T-helper 1 cell (primary cell): ENCODE data around the gene RAB2B.

Experiments used
- DNase-seq, 5 donors: peaks; one replicate each; pipeline ENCODE4 v3.0.0-alpha.2; 2012 to 2020
- total RNA-seq, 4 donors: gene quantifications; one replicate each; lab custom pipeline; 2026; lab: John Stamatoyannopoulos, UW

RAB2B gene
- 24.2 to 39.6 (median 36.1) reads per million in 4 donors for total RNA-seq

DNA sequence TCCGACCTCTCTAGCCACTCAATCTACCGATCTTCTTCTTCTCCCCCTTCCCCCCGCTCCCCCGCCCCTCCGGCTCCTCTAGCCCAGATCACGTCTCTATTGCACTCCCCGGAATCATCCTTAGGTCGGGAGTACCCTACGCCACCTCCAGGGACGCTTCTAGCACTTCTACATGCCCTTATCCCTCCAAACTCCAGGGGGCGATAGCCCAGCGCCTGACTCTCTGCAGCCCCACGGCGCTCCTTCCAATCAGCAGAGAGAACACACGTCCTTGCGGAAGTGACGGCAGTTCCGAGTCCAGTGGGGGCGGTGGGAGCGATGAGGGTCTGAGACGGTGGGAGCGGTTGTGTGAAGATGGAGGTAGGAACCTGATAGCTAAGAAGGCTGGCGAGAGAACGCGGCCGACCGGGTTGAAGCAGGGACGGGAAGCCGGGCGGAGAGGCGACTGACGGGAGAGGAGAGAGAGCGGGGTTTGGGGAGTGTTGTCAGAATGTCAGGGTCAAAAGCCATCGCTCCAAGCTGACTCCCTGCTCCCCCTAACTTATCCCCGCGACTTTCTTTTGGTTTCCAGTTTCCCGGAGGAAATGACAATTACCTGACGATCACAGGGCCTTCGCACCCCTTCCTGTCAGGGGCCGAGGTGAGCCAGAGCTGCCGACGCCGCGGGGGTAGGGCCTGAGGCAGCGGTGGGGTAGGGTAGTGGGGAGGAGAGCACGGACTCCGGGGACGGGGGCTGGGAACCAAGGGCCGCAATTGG is at the start of gene RAB2B, which contains the start of gene TOX4:
TSS of gene RAB2B (minus strand) at position 35 of the 757 bp plus-strand sequence. CDS start 87 bp downstream, outside the sequence.
TSS of gene TOX4 (plus strand) at position 271 of the 757 bp plus-strand sequence. CDS start at position 355, 84 bp downstream.
- peak; percentile 89 to 98 (median 94) for DNase-seq

DNA sequence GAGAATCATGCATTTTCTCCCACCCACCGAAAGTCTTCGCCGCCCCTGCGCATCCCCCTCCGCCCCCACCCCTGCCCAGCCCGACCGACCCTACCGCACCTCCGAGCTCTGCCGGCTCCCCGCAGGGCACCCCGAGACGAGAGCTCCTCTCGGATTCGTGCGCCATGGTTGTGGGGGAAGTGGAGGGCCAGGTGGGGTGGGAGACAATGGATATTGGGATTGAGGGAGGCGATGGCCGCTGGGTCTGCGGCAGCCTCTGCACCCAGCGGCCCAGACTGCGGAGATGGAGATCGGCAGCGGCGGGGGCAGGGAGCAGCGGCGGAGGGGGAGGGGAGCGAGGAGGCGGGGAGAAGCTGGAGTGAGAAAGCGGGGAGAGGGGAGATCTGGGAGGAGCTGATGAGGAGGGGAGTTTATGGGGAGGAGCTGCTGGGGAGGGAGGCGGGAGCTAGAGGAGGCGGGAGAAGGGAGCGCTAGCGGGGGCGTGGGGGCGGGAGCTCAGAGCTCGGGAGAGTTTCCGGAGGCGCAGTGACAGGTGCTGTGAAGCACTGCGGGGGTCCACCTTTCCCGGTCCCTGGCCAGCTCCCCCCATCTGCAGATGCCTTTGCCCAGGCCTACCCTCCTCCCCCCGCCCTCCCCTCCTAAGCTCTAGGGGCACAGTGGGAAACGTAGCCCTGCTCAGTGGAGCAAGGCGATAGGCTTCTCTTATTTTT is 49.4 kb upstream of the RAB2B start, which contains the start of gene SALL2:
TSS of gene SALL2 (minus strand) at position 385 of the 710 bp plus-strand sequence. CDS start at position 166, 219 bp downstream.
- peak; percentile 32 to 60 (median 54) for DNase-seq

DNA sequence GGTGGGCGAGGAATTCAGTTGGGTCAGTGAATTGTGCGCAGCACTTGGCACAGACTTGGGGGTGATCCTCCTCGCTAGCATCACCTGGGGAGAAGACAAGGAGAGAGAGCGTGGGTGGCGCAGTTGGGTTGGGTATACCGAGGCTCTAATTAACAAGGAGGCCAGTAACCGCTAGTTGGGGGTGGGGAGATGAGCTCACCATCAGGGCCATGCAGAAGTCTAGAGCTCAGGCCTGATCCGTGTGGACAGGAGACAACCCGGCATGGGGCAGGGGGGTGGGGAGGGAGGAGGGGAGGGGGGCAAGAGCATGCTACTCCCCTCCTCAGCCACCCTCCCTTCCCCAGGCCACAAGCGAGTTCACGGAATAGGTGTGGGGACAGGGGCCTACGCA is 48.8 kb upstream of the RAB2B start:
- no peak for DNase-seq

DNA sequence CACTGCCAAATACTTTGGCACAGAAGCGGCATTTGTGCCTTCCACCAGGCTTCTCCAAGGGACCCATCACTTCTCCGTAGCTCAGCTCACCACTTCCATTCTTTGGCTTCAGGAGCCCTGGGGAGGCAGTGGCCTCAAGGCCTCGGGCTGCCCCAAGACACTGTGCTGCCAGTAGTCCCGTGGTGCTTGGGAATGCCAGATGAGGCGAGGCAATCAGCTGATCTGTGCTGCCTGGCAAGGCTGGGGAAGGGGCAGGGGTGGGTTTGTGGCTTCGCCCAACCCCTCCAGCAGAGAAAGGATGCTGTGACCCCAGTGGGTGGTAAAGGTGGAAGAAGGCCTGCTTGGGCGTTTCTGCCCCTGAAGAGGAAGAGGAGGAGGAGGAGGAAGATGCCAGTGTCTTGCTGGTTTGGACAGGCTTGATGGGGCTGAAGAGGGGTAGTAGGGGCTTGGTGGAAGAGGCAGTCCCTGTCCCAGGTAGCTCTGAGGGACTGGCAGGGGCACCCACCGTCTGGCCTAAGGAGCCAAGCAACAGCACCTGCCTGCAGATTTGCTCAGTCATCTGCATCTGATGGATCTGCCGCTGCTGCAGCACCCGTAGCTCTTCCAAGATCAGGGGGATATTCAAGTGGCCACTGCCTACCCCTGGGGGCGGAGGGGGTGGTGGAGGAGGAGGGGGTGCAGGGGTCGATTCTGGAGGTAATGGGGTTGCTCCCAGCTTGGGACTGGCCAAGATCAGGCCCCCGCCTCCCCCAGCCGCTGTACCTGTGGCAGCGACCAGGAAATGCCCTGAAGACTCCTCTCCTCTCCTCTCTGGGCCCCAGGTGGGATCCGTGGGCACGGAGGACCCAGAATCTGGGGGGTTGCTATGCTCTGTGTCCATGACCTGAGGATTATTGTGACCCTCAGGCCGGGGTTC is 48.1 kb upstream of the RAB2B start:
- DNase-seq = no peak

DNA sequence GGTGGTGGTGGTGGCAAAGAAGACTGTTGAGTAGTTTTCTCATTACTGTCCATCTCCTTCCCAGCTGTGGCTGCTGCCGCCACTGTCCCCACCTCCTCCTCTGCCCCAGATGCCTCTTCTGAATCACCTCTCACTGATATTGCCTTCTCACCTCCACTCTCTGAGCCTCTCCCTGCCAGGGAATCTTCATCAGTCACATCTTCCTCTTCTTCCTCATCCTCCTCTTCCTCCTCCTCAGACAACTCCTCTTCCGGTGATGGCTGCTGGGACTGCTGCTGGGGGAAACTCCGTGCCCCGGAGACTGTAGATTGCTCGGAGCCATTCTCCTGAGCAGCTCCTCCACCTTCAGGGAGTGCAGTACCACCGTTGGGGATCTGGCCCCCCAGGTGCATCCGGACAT is 46.4 kb upstream of the RAB2B start:
- DNase-seq = no peak

DNA sequence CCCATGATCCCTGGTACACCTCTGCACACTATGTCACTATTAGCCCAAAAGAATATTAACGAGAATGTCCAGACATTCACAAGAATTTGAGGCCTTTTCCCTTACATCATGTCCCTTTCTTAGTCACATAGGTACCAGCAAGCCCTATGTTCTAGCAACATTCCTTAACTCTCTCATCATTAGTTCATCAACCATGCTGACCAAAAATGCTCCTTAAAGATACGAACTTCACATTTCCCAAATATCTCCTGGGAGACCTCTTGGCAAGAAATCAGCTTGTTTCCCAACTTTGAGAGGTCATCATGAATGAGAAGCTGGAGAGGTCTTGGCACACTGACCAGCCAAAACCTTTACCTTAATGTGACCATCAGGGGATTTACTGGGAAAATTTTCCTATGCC is 44.7 kb upstream of the RAB2B start:
- DNase-seq = no peak

DNA sequence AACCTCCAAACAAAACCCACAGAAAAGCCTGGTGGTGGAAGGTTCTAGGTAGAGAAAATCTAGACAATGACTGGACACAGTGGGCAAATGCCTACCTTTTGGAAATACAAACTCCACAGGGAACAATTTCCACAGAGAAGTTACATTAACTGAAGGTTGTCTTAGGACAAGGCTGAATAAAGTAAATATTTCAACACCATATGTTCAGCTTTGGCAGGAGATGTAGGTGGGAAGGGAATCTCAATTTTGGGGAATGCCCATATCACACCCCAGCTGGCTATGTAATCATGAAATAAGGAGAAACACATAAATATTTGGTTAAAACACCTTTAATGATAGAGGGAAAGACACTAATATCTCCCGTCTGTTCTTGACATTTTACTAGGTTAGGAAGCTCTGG is 44.0 kb upstream of the RAB2B start:
- DNase-seq = no peak

DNA sequence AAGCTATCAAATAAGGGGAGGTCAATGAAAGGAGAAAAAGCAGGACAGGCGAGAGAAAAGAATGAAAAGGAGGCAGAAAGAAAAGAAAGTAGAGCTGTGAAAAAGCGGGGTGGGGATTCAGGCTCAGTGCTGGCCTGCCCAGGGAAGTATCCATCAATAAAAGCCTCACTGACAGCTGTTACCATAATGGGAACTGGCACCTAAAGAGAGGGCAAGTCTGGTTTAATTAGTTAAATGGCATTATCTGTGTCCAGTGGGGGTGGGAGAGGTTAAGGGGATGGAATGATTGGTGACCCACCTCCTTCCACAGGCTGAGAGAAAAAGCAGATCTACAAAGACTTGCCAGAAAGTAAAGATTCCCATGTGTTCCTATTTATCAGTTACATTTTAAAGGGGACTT is 42.0 kb upstream of the RAB2B start:
- no peak for DNase-seq

DNA sequence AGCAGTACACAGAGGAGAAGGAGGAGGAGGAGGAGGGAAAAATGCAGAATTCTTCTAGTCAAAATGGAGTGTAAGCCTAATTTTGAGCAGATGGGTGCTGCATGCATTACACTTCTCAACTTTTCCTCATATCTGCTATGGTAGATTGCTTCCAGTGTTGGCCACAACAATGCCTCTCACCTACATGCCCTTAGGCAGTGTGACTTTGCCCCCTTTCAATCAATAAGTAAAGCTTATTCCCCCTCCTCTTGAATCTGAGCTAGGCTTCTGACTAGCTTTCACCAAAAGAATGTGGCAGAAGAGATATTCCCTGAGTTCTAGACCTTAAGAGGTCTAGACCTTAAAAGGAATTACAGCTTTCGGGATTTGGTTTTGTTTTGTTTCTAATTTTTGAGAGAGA is 37.6 kb upstream of the RAB2B start:
- no peak for DNase-seq

DNA sequence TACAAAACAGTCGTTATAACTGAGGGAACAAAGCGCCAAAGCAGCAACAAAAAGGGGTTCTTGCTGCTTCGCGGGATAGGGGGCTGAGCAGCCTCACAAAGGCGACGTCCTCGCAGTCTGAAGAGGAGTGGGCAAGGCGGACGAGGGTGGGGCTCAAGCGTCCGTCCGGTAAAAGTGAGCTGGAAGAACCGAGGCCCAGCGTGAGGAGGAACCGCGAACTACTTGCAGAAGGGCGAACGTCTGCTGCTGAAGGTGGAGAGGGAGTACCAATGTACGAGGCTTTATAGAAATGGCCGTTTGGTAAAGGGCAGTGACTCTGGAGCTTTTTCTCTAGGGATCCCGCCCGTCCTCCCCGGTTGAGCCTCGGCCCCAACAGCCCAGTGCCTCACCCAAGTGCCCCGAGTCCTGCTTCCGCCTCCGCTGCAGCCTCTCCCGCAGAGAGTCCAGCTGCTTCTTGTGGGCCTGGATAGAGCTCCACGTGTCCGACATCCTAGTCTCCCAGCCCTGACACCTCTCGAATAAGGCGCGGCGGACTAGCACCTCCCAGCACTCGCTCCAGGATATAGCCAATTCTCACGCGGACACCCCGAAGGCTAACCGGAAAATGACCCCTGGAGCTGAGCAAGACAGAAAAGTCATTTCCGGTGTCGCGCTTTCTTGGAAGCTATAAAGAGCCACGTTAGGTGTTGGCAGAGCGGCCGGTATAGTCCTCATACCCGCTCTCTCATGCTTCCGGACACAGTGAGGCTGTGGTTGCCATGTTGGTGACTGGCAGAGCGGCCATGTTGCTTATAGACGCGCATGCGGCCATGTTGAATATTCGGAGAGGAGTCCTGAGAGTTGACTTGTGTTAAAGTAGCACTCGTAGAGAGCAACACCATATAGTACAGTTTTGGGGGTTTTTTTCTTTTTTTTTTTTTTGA is 34.2 kb upstream of the RAB2B start, which contains the start of gene METTL3:
TSS of gene METTL3 (minus strand) at position 606 of the 923 bp plus-strand sequence. CDS start at position 489, 117 bp downstream.
- DNase-seq = peak; percentile 84 to 96 (median 92)

DNA sequence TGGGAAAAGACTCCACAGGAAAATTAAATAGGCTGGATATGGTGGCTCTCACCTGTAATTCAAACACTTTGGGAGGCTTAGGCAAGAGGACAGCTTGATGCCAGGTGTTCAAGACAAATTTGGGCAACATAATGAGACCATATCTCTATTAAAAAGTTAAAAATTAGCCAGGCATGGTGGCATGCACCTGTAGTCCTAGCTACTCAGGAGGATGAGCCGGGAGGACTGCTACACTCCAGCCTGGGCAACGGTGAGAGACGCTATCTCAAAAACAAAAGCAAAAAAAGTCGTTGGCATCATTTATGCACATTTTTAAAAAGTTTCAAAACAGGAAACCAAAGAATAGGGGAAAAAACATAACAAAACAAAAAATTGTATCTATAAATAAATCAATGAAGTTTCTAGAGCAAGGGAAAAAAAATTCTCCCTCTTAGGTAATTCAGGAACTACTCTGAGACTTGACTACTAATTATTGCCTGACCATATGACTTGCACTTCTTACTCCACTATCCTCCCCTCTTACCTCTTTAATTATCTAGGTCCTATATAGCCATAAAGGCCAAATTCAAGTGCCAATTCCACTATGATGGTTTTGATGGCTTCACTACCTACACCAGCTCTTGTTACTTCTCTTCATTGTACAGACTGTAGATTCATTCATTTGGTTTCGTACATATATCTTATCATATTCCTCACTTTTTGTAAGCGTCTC is 32.8 kb upstream of the RAB2B start:
- no peak for DNase-seq

DNA sequence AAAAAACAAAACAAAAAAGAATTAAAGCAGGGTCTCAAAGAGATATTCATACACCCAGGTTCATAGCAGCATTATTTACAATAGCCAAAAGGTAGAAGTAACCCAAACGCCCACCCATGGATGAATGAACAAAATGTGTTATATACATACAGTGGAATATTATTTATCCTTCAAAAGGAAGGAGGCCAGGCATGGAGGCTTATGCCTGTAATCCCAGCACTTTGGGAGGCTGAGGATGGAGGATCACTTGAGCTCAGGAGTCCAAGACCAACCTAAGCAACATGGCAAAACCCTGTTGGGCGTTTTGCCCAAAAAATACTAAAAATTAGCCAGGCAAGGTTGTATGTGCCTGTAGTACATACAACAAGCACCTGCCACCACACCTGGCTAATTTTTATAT is 29.8 kb upstream of the RAB2B start:
- DNase-seq = no peak

DNA sequence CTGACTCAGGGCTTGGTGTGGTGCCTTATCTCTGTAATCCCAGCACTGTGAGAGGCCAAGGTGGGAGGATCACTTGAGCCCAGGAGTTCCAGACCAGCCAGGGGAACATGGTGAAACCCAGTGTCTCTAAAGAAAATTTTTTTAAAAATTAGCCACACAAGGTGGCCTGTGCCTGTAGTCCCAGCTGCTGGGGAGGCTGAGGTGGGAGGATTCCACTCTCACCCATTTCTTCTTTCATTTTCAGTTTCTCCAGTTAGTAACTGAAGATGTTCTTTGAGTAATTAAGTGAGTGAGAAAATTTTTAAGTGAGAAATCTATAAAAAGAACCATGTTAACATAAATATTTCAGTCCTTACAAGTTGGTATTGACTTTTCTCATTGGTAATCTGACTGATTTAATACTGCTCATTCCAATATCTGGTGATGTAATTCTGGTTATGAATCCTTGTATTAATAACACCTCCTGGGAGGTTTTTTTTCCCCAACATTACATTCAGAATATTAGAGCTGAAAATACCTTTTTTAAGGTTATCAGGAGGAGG is 28.3 kb upstream of the RAB2B start:
- DNase-seq = peak in 1 of 5 donors; percentile 41

DNA sequence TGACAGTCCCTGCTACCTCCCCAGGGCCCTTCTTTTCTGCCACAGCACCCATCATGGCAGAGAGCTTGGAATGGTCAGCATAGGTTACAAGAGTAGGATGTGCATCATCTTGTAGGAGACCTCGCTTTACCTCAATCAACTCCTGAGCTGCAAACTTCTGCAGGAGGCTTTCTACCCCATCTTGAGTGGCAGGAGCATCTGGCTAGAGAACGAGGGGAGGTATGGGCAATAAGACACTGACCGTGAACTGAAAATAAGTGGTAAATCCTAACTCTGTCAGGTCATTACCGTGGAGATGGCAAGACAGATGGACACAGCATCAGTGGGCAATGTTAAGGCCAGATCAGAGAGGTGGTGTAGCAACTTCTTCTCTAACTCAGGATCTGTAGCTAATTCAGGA is 26.6 kb upstream of the RAB2B start:
- no peak for DNase-seq

DNA sequence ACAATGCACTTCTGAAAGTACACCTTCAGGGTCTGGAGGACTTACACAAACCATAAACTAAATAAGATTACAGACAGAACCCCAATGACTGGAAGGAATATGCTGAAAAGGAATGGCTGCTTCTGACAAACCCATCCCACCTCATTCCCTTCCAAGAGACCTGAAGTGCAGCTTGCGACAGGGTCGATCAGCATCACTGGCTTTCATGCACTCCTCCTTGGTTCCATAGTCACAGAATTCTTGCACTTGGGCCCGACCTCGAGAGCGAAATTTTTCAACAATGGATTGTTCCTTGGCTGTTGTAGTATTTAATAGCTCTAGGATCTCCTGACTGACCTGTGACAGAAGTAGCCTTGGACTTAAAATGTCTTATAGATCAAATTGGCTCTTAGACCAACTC is 24.8 kb upstream of the RAB2B start:
- DNase-seq = no peak

DNA sequence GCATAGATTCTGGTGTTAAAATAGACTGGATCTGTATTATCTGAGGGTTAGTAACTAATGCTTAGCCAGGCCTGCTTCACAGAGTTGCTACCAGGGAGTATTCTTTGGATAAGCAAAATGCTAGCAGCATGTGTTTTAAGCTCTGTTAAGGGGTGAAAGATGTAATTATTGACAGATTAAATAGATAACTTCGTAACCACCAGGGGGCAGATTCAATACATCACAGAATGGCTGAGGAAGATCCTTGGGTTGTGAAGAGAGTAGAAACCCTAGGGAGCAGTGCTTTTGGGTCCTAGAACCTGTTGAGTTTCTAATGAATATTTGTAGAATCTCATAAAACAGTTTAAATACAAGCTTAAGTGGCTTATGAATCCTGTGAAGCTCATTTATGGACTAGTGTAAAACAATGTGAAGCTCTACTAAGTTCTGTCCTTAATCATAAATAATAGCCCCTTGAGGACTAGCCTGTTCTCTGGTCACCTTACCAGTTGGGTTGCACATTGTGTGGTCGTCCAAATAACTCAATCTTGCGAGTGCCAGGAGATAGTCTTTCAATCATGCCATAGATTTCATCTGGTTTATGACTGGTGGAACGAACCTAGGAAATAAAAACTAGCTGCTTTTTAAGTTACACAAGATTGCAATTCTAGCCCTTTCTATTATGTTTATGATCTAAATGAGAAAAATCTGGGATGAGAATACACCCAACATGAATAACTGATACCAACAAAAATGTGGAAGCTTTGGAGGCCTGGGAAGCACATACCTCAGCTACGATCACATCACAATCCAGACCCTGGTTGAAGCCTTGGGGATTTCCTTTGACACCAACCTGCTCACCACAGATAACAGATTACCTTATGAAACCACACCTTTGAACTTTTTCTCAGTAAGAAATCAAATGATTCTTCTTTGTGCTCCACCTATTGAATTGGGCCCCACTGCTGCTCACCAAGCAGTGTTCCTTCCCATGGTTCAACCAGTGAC is 22.1 kb upstream of the RAB2B start:
- peak in 1 of 5 donors; percentile 42 for DNase-seq

DNA sequence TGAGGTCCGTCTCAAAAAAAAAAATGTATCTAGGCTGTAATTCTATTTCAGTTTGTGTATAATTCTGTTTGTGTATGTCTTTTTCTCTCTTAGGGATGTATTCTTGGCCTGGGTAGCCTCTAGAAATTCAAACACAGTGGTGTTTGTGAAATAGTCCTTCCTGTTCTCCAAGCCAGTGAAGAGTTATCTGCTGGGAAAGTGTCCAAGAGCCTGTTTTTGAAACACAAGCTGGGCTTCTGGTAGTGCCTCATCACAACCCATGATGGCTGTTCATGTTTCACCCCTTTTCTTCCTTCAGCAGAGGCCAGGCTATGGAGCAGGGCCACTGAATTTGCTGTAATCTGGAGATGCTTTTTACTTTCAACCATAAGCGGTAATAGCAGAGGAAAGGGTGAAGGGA is 19.7 kb upstream of the RAB2B start:
- no peak for DNase-seq

DNA sequence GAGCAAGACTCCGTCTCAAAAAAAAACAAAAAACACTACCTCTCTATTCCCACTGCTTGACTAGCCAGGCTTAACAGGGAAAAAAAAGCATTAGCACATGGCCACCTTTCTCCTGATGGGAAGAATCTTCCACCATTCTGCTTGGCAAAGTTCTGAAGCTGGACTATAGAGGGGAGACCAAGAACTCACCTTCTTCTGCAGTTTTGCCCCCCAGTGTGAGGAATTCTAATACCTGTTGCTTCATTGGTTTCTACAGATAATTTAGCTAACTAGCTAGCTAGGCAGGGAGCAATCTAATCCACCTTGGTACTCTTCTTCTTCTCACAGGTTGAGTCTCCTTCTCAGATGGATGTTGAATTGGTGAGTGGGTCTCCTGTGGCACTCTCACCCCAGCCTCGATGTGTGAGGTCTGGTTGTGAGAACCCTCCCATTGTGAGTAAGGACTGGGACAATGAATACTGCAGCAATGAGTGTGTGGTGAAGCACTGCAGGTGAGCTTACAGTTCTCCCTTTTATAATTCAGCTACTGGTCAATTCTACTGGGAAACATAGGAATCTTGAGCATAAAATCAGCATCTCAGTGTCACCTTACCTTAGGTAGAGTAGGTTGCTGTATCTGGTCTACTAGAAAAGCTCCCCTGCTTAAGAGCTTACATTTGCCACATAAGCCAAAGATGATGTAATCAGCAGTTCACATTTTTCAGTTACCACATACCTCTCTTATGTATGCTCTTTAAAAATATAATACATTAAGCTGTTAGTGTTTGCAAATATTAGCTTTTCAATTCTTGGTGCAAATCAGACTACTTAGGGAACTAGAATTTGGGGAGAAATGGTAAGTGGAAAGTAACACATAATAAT is 18.4 kb upstream of the RAB2B start:
- no peak for DNase-seq
